Ammon's horn (tissue), 1 donor: ENCODE data around the gene FRMD4A.
A peak's percentile ranks its signal among the peaks of the same experiment; 100 is the strongest.
"Not testable (repeated sequence)": the region's sequence is repeated elsewhere in the genome, so short reads cannot be mapped to it uniquely, and the experiment has no call there.

Source experiments
- DNase-seq: peaks from one replicate; pipeline ENCODE4 v3.0.0-alpha.2; 2016; ENCODE audit warnings: low spot score

Gene FRMD4A

DNA sequence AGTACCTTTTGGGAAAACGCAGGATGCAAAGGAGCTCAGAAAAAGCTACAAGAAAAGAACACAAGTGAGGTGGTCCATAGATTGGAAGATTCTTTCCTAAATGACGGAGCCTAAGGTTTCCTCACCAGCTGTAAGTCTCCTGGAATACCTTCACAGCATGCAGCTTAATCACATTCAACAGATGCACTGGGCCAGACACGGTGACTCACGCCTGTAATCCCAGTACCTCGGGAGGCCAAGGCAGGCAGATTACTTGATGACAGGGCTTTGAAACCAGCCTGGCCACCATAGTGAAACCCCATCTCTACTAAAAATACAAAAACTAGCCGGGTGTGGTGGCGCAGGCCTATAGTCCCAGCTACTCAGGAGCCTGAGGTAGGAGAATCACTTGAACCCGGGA, 228.7 kb downstream of the FRMD4A start:
- DNase-seq: no peak

DNA sequence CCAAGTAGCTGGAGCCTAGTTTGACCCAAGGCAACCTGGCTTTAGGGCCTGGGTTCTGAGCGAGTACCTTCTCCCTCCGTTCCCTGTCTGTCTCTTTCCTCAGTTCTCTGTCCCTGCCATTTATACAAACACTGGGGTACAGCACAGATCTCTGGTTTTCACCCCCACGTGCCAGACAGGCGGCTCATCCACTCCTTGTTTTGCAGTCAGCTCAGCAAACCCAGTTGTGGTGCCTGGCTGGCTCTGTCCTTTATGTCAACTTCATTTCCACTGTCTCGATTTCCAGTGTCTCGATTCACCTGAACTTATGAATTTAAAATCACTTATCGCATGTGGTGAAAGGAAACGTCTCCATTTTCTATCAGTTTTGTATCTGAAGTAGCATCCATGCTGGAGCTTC, 230.8 kb downstream of the FRMD4A start:
- no peak for DNase-seq

DNA sequence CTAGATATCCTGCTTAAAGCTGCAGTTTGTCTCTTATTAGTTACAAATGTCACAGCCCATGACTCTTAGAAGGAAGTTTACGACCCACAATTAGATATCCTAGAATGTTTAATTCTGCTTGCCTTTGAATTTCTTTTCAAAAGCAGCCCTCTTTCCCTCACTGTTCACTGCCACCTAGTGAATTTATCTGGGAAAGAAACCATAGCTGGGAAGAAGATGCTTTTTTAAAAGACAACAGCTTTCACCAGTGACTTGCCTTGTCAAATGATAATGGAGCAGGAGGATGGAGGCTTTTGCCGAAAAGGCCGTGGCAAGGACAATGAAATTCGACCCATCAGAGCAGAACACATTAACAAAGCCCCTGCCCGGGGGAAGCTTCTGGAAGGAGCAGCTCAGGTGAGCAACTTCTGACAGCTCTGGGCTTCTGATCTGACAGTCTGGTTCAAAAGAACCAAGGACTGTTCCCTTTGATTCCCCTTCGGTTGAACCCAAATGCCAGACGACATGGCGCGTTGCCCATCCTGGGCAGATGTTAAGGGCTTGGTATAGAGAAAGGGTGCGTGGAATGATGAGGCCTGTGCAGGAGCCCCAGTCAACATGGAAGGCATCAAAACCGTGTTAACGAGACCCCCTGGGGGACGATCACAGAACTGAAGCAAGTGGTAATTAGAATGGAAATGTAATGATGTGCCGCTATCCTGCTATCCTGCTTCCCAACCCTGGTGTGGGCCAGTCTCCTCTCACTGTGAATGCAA, 236.8 kb downstream of the FRMD4A start:
- DNase-seq: peak; percentile 40

DNA sequence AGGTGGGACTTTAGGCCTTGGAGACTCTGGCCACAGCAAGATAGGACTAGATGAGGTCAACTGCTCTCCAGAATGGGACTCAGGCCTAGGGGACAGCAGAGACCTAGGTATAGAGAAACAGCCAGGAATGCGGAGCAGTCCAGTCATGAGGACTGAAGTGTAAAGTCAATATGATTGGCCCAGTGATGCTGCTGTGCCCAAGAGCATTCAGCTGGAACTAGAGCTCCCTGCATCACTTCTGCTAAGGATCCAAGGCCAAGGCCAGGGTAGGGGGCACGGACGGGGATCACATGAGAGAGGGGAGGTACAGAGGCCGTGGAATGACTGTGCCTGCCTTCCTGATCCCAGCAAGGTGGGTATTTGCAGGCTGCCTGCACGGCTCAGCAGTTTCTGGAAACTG, 237.9 kb downstream of the FRMD4A start:
- no peak for DNase-seq

DNA sequence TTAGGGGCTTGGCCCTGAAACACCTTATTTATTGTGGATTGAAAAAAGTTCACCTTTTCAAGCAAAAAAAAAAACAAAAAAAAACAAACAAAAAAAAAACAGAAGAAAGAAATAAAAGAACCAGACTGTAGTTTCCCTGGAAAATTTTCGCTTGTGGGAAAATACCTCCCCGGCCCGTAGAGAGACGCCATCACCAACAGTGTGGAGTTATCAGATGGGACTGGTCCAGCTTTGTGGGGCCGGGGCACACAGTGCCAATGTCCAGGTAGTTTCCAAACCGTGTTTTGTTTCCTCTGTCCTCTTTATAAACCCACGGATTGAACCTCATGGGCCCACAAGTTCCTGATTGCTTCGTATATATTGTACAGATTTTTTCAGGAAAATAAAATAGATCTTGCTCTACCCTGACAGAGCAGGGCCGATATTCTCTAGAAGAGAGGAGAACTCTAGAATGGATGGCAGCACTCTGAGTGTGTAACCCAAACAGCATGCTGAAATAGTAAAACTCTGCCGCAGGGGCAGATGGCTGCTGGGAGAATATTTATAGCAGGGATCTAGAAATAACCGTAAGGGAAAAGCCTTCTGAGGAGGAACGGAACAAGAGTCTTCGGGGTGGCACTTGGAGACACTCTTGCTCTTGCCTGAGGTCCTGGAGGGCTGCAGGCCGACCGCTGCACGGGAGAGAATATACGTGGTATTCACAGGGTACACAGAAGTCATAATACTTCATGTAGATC, 241.0 kb downstream of the FRMD4A start:
- peak; percentile 29 for DNase-seq

DNA sequence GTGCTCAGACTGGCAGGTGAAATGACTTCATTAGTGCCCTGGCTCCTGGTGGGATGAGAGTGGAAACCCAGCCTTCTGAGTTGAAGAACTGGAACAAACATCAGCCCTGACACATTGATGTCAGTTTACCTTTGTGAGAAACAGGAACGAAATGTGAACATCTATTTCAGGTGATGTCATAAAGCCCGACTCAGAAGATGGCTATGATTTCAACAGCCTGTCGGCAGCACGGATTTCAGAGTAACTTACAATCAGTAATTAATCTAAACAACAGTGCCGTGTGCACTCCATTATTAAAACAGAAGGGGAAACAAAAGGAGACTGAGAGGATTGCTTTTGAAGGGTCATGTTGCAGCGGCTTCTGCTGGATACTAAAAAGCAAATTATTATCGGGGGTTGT, 243.2 kb downstream of the FRMD4A start:
- DNase-seq: no peak

DNA sequence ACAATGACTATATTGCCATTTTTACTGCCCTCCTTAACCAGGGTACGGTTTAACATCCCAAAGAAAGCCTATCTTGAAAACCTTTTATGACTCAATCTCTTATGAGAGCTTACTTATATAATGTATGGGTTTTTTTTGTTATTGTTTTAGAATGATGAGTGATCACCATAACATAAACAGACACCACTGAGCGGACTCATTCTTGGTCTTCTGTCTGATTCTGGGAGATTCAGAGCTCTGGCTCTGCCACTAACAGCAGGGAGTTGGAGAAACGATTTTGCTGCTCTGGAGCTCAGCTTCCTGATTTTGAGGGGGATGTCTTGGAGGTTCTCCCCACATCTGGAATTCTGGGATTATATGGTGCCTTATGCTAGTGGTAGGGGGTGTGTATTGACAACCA, 244.1 kb downstream of the FRMD4A start:
- no peak for DNase-seq

DNA sequence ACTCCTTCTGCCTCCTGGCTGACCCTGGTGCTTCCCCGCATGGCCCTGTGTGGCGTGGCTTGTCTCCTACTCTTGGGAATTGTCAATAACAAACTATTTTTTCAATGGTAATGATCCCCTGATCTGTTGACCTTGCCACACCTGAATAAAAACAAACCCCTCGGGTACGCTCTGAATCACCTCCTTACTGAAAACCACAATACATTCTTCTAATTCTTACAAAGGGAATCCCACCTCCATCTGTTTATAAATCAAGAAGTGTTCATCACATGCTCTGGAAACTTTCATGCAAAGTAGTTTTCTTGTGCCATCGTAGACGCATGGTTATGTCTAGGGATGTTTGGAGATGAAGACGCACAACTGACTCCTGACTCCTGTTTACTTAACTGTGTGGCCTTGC, 245.8 kb downstream of the FRMD4A start:
- DNase-seq: no peak

DNA sequence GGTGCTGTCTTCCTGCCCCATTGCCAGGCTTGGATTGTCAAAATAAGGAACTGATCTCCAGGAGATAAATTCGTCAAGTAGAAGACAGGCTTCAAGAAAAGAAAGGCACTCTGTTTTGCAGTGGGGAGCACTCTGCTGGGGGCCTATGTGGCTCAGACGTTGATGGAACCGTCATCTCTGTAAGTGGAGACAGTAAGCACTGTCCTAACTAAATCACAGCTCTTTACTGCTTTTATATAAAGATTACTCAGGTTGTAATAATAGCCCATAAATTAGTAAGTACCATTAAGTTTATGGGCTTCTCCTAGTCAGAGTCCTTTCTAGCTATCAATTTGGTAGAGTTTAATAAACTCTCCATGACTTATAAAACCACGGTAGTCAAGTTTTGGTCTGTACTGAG, 249.9 kb downstream of the FRMD4A start:
- DNase-seq: no peak

DNA sequence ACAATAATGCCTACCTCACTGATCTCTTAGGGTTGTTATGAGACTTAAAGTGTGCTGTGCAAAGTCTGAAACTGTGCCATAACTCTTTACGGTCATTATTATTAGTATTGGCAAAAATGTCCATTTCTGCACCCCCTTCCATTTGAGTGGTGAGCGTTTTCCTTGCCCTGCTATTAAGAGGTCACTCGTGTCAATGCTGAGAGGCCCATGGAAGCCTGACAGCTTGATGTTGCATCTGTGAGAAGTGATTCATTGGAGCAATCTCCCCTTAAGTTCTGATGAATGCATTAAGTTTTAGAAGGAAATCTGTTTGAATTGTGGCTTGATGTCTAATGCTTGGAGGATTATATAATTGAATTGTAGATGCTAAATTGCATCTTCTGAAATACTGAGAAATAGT, 253.3 kb downstream of the FRMD4A start:
- DNase-seq: no peak

DNA sequence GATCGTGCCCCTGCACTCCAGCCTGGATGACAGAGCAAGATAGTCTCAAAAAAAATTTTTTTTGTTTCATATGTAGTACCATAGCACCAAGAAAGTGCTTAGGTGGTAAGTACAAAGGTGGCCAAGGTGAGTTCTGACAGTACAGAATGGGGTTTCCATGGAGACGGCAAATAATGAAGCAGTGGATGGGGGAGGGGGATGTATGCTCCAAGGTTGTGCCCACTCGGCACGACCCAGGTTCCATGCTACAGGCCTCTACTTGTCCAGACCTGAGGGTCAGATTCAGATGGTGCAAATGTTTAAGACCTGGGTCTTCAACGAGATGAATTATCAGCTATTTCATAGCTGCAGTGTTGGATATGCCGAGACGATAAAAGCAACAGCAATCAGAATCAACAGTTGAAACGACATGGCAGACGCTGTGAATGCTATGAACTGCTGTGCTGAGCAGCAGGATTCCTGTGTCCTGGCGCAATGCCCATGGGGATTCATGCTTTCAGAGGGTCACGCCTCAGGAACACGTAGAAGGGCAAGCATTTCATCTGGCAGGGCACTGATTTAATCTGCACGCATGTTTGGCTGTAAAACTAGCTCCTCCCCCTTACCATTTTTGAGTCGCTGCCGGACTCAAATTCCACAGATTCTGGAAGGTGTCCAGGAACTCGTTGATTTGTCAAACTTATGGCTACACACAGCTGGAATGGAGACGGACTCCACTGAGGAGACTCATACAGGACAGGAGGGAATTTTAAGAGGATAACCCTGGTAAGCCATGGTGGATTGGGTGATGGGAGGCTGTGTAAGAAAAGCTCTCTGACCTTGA, 256.5 kb downstream of the FRMD4A start:
- DNase-seq: peak; percentile 35

DNA sequence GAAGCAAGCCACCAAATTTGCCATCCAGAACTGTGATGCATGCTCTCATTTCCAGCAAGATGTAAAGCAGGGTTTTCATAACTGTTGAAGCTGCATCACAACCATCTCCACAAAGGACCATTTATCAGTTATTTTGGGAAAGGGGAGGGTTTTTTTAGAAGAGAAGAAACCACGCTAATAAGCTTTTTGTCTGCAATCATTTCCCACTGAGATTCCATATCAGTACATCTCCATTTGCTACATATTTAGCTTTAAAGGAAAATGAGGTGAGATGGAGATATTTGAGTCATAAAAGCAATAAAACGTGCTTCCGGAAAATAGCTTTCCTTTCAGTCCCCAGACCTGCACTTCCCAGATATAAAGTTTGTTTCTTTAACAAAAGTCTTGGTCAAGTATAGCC, 258.2 kb downstream of the FRMD4A start:
- DNase-seq: no peak

DNA sequence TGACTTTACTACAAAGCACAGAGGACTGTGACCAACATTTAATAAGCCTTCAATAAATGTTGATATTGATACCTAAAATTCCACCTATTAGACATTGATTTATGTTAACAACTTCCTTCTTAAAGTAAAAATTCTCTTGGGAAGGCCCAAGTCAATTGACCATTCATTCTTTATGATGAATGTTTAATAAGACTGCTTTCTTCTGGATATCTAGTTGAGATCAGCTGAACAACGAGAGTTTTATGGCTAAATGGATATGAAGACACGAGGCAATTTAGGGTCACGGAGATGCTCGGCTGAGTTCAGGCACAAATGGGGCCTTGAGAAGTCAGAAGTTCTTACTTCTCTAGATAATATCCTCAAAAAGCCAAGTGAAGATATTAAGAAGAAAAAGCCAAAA, 258.8 kb downstream of the FRMD4A start:
- DNase-seq: no peak

DNA sequence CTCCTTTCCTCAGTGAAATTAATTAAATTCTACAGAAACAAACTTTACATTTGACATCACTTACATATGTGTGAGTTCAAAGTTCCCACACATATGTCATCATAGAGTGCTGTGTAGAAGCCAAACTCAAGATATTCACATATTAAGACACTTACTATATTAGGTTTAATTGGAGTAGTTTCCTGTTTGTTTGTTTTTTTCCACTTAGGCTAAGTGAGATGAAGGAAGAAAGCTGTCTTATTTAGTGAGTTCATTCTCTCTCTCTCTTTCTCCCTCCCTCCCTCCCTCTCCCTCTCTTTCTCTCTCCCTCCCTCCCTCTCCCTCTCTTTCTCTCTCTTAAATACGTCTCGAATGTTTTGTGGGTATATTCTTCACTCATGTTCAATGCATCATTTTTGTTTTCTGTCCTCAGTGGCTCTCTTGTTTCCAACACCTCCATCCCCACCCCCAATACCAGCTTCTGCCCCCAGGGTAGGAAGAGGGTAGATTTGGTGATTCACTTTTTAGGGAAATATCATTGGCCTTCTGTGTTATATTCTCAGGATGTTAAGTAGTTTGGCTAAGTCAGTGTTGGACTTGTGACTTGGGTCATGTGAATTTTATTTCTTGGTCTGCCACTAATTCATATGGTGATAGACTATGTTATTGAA, 262.0 kb downstream of the FRMD4A start:
- DNase-seq: no peak

DNA sequence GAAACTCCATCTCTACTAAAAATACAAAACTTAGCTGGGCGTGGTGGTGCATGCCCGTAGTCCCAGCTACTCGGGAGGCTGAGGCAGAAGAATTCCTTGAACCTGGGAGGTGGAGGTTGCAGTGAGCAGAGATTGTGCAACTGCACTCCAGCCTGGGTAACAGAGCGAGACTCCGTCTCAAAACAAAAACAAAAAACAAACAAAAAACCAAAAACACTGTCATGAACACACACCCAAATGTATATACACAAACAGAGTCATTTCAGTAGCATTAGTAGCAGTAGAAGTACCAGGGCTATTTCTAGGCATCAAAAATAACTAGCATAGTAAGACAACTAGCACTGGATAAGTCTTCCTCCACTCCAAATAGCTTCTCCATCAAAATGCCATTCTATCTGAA, 263.1 kb downstream of the FRMD4A start:
- DNase-seq: not testable (repeated sequence)

DNA sequence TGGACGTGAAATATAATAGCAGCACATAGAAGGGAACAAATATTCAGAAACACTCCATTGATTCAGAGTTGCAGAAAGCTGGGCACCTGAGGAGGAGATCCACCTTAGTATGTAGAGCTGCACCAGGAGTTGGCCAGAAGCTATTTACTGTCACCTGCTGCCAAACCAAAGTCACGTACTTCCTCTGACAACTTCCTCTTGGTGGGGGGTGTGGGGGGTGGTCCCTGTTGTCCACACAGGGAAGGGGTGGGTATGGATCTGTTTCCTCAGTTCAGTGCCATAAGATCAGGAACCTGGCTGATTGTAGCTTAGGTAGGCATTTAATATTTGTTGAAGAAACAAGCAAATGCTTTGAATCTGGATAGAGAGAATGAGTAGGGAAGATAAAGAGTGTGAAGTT, 264.6 kb downstream of the FRMD4A start:
- DNase-seq: no peak

DNA sequence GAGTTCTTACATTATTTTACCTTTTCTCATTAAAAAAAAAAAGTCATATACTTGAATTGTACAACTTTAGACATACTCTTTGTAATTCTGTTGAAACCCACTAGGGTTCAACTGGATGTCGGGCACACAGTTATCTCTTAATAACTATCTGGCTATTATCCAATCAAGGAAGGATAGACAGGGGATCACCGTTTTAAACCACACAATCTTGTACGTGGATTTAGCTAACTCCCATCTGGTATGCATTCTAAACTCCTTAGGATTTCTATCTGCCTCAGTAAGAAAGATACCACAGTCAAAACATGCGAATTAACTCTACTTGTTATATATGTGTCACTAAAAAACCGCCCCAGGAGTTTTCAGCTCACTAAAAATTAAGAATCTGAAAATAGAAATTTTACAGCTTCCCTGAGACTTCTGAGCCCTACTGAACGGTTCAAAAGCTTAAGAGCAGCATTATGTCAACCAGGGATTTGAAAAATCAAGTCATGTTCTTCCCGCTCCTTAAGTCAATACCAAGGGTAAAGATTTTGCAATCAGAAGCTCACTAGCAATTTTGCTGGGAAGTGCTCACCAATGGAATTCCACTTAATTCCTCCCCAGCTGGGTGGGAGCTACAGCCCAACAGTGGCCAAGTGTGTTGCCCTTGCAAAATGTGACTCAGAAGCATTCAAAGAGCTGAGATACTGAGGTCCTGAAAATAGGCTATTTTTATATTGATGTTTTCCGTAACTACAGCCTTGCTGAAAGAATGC, 267.0 kb downstream of the FRMD4A start:
- no peak for DNase-seq

DNA sequence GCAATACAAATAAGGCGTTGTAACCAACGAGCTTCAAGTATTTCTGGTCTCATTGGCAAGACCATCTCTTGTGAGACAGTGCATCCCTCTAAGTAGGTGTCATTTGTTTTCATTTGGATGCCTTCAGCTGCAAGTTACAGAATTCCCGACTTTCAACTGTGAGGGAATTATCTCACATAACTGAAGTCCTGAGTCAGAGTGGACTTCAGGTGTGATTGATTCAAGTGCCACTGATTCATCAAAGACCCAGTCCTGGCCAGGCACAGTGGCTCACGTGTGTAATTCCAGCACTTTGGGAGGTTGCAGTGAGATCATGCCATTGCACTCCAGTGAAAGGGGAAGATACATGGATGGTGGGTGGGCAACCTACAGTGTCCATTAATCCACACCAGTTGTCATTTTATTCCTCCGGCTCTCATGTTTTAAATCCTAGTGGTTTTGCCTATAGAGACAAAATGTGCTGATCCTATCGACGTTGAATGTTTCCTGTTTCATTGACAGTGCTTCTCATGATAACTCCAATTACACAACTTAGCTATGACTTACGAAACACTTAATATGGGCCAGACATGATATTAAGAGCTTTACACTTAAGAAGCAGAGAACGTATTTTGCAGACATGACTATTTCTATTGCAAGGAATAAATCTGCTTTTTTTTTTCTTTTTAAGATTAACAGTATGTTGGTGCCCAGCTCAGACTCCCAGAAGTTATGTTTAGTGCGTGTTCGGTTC, 268.0 kb downstream of the FRMD4A start:
- no peak for DNase-seq

DNA sequence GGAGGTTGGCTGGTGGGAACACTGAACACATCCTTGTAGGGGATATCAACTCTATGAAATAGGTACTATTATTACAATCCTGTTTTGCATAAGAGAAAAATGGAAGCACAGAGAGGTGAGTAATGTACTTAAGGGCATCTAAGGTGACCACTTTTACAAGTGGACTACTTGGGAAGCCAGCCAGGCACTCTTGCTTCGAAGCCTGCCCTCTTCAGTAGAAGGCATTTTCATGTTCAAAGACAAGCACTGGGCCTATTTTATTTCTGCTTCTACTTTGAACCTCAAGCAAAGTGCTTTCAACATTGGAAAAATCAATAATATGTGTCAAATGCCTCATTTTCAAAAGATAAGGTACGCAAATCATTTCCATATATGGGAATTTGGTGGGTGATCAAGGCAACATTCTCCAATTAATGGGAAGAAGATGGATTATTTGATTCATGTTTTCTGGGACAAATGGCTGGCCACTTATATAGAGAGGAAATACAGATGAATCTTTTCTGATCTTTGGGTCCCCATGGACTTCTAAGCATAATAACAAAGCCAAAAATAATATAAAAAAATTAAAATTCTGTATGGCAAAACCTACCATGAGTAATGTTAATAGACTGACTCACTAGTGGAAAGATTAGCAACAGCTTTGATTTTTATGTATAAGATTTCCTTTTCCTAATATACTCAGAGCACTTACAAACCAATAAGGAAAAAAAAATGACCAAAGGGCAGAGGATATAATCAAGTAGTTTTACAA, 270.2 kb downstream of the FRMD4A start:
- DNase-seq: no peak
